HG03439 (cell line): Measurements from ENCODE around the gene VTI1A.
"Not testable (repeated sequence)": the region's sequence is repeated elsewhere in the genome, so short reads cannot be mapped to it uniquely, and the experiment has no call there.

Source experiments
- ATAC-seq: cut with Tn5 transposase; IDR thresholded peaks from one replicate; pipeline ENCODE4 v1.9.1; 2021; ENCODE audit warnings: mild to moderate bottlenecking, moderate library complexity; ENCODE audit not compliant: unreplicated experiment

VTI1A gene

GRCh38 chr10:112848228-112848627, 401.2 kb downstream of the VTI1A start:
- no peak for ATAC-seq

GRCh38 chr10:112848868-112849430, 401.9 kb downstream of the VTI1A start:
- ATAC-seq, result no peak

GRCh38 chr10:112849546-112849945, 402.5 kb downstream of the VTI1A start:
- ATAC-seq, result no peak

GRCh38 chr10:112851181-112851580, 404.2 kb downstream of the VTI1A start:
- no peak for ATAC-seq

GRCh38 chr10:112851588-112852211, 404.7 kb downstream of the VTI1A start:
- no peak for ATAC-seq

- no peak for ATAC-seq
Measured at GRCh38 chr10:112852306-112852705, 405.3 kb downstream of the VTI1A start.

- ATAC-seq, result no peak
Measured at GRCh38 chr10:112855134-112855533, 408.1 kb downstream of the VTI1A start.

GRCh38 chr10:112857493-112857892, 410.5 kb downstream of the VTI1A start:
- no peak for ATAC-seq

- ATAC-seq, result no peak
Measured at GRCh38 chr10:112858986-112859651, 412.1 kb downstream of the VTI1A start.

- ATAC-seq, result no peak
Measured at GRCh38 chr10:112859793-112860192, 412.8 kb downstream of the VTI1A start.

- not testable (repeated sequence) for ATAC-seq
Measured at GRCh38 chr10:112863461-112863860, 416.4 kb downstream of the VTI1A start.
